ENCODE data around the gene NECTIN2. TPM values are rescaled to one million over a fixed set of nuclear protein-coding genes. Genes with fewer than 3 reads are reported as not detected.

NECTIN2 gene
- total RNA-seq, 1 experiment from 2014 or later, result 104 TPM

DNA sequence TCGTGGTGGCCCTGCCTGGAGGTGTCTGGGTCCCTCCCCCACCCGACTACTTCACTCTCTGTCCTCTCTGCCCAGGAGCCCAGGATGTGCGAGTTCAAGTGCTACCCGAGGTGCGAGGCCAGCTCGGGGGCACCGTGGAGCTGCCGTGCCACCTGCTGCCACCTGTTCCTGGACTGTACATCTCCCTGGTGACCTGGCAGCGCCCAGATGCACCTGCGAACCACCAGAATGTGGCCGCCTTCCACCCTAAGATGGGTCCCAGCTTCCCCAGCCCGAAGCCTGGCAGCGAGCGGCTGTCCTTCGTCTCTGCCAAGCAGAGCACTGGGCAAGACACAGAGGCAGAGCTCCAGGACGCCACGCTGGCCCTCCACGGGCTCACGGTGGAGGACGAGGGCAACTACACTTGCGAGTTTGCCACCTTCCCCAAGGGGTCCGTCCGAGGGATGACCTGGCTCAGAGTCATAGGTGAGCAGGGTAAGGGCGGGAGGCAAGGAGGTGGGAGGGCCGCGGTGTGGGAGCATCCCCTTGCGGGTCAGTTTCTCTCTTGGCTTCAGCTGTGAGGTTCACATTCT is 19.2 kb downstream of the NECTIN2 start:
- POLR2A ChIA-PET, result no interaction called here
- in situ Hi-C loops (cut with HindIII; ENCODE audit: low pct_unique_long_range_greater_than_20kb, low sequenced_read_pairs), result no loop called here
- no peak for TF ChIP-seq POLR2AphosphoS5 (IDR thresholded peaks at IDR 0.05; ENCODE audit: low read depth, low read length)
- no peak for TF ChIP-seq SIN3A (IDR thresholded peaks at IDR 0.05; ENCODE audit: borderline replicate concordance, insufficient read depth, low read depth, low read length)
- TF ChIP-seq, protein P1, sequence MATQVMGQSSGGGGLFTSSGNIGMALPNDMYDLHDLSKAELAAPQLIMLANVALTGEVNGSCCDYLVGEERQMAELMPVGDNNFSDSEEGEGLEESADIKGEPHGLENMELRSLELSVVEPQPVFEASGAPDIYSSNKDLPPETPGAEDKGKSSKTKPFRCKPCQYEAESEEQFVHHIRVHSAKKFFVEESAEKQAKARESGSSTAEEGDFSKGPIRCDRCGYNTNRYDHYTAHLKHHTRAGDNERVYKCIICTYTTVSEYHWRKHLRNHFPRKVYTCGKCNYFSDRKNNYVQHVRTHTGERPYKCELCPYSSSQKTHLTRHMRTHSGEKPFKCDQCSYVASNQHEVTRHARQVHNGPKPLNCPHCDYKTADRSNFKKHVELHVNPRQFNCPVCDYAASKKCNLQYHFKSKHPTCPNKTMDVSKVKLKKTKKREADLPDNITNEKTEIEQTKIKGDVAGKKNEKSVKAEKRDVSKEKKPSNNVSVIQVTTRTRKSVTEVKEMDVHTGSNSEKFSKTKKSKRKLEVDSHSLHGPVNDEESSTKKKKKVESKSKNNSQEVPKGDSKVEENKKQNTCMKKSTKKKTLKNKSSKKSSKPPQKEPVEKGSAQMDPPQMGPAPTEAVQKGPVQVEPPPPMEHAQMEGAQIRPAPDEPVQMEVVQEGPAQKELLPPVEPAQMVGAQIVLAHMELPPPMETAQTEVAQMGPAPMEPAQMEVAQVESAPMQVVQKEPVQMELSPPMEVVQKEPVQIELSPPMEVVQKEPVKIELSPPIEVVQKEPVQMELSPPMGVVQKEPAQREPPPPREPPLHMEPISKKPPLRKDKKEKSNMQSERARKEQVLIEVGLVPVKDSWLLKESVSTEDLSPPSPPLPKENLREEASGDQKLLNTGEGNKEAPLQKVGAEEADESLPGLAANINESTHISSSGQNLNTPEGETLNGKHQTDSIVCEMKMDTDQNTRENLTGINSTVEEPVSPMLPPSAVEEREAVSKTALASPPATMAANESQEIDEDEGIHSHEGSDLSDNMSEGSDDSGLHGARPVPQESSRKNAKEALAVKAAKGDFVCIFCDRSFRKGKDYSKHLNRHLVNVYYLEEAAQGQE (IDR thresholded peaks at IDR 0.05; ENCODE audit: insufficient read depth in 1 of 2, low read depth in 2 of 2, low read length in 1 of 2), result no peak
- TF ChIP-seq TCF7L2 (IDR thresholded peaks at IDR 0.05; ENCODE audit: low read depth, low read length), result no peak
- TF ChIP-seq, protein P2, sequence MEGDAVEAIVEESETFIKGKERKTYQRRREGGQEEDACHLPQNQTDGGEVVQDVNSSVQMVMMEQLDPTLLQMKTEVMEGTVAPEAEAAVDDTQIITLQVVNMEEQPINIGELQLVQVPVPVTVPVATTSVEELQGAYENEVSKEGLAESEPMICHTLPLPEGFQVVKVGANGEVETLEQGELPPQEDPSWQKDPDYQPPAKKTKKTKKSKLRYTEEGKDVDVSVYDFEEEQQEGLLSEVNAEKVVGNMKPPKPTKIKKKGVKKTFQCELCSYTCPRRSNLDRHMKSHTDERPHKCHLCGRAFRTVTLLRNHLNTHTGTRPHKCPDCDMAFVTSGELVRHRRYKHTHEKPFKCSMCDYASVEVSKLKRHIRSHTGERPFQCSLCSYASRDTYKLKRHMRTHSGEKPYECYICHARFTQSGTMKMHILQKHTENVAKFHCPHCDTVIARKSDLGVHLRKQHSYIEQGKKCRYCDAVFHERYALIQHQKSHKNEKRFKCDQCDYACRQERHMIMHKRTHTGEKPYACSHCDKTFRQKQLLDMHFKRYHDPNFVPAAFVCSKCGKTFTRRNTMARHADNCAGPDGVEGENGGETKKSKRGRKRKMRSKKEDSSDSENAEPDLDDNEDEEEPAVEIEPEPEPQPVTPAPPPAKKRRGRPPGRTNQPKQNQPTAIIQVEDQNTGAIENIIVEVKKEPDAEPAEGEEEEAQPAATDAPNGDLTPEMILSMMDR (IDR thresholded peaks at IDR 0.05), result no peak
- no TSS peak for BruUV-seq (replicated peaks)
- no peak for ATAC-seq
- H3K9me3 ChIP-seq (ENCODE audit: control insufficient read depth, insufficient read depth, low read depth, low read length), result no peaks in the 10 kb centered on the region
- H3K36me3 ChIP-seq (ENCODE audit: control insufficient read depth, insufficient read depth, low read length), result peaks cover 2% of the 10 kb centered on the region; the same call in 1 of the 2 replicates
- no peak overlapping the region for H3K4me3 ChIP-seq (ENCODE audit: low read depth in 2 of 2, low read length in 2 of 2)
- CTCF ChIA-PET, result interaction anchor here (0.6 kb wide), 1 partner anchor 460 kb away, joined by 6 read pairs; no protein-coding TSS in a partner anchor
- no peaks in the 10 kb centered on the region for H3K4me1 ChIP-seq (ENCODE audit: control insufficient read depth, insufficient read depth, low read length)
- no peak for DNase-seq (ENCODE audit: low read depth, low spot score)
- no peaks in the 10 kb centered on the region for H3K27me3 ChIP-seq (ENCODE audit: control insufficient read depth, insufficient read depth, low read length)
- H3K27ac ChIP-seq (ENCODE audit: low read length), result no peak overlapping the region
- intact Hi-C loops (cut with micrococcal nuclease; ENCODE audit: unreplicated experiment), result no loop called here

DNA sequence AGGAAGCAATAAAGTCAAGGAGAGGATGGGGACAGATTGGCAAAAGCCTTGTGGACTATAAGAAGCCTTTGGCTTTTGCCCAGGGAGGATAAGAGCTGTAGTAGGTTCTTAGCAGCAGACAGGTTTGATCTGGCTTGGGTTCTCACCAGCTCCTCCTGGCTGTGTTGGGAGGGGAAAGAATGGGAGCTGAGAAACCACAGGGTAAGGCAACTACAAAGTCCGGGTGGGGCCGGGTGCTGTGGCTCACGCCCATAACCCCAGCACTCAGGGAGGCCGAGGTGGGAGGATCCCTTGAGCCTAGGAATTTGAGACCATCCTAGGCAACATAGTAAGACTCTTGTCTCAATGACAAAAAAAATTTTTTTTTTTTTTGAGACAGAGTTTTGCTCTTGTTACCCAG is 20.6 kb downstream of the NECTIN2 start:
- CTCF ChIA-PET, result no interaction called here
- no peak for ATAC-seq
- POLR2A ChIA-PET, result no interaction called here

More for the DNA sequence above, 20.6 kb downstream of the NECTIN2 start:
- intact Hi-C loops (cut with micrococcal nuclease; ENCODE audit: unreplicated experiment) (no loop called here), in situ Hi-C loops (cut with HindIII; ENCODE audit: low pct_unique_long_range_greater_than_20kb, low sequenced_read_pairs) (no loop called here)
- no peak for DNase-seq (ENCODE audit: low read depth, low spot score)
- TF ChIP-seq, protein P2 (IDR thresholded peaks at IDR 0.05), result no peak
- TF ChIP-seq SIN3A (IDR thresholded peaks at IDR 0.05; ENCODE audit: borderline replicate concordance, insufficient read depth, low read depth, low read length), result no peak
- TF ChIP-seq TCF7L2 (IDR thresholded peaks at IDR 0.05; ENCODE audit: low read depth, low read length), result no peak
- no peak for TF ChIP-seq POLR2AphosphoS5 (IDR thresholded peaks at IDR 0.05; ENCODE audit: low read depth, low read length)
- TF ChIP-seq, protein P1 (IDR thresholded peaks at IDR 0.05; ENCODE audit: insufficient read depth in 1 of 2, low read depth in 2 of 2, low read length in 1 of 2), result no peak
- Histone ChIP-seq H3K27me3 (ENCODE audit: control insufficient read depth, insufficient read depth, low read length) (no peaks in the 10 kb centered on the region), H3K27ac (ENCODE audit: low read length) (no peak overlapping the region), H3K4me1 (ENCODE audit: control insufficient read depth, insufficient read depth, low read length) (no peaks in the 10 kb centered on the region), H3K4me3 (ENCODE audit: low read depth in 2 of 2, low read length in 2 of 2) (no peak overlapping the region), H3K36me3 (ENCODE audit: control insufficient read depth, insufficient read depth, low read length) (peaks cover 2% of the 10 kb centered on the region; the same call in 1 of the 2 replicates), H3K9me3 (ENCODE audit: control insufficient read depth, insufficient read depth, low read depth, low read length) (no peaks in the 10 kb centered on the region)
- BruUV-seq (replicated peaks), result no TSS peak
